ENCODE data around the gene GPR75.
"Not testable (repeated sequence)": the region's sequence is repeated elsewhere in the genome, so short reads cannot be mapped to it uniquely, and the experiment has no call there.

Gene GPR75

GRCh38 chr2:53840580-53840979 lies 19.2 kb downstream of the GPR75 start:
- DNase-seq (ENCODE audit: low read depth) = no peak
- TF ChIP-seq, protein P1, sequence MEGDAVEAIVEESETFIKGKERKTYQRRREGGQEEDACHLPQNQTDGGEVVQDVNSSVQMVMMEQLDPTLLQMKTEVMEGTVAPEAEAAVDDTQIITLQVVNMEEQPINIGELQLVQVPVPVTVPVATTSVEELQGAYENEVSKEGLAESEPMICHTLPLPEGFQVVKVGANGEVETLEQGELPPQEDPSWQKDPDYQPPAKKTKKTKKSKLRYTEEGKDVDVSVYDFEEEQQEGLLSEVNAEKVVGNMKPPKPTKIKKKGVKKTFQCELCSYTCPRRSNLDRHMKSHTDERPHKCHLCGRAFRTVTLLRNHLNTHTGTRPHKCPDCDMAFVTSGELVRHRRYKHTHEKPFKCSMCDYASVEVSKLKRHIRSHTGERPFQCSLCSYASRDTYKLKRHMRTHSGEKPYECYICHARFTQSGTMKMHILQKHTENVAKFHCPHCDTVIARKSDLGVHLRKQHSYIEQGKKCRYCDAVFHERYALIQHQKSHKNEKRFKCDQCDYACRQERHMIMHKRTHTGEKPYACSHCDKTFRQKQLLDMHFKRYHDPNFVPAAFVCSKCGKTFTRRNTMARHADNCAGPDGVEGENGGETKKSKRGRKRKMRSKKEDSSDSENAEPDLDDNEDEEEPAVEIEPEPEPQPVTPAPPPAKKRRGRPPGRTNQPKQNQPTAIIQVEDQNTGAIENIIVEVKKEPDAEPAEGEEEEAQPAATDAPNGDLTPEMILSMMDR (IDR thresholded peaks at IDR 0.05; ENCODE audit: low read length, missing control alignments) = no peak

GRCh38 chr2:53829980-53830290 lies 29.8 kb downstream of the GPR75 start:
- DNase-seq (ENCODE audit: low read depth); H3K4me3 ChIP-seq (replicated peaks; ENCODE audit: low read depth, low read length): not testable (repeated sequence)

More at GRCh38 chr2:53840580-53840979, 19.2 kb downstream of the GPR75 start:
- no peak overlapping the region for H3K4me3 ChIP-seq (replicated peaks; ENCODE audit: low read depth, low read length)

DNA sequence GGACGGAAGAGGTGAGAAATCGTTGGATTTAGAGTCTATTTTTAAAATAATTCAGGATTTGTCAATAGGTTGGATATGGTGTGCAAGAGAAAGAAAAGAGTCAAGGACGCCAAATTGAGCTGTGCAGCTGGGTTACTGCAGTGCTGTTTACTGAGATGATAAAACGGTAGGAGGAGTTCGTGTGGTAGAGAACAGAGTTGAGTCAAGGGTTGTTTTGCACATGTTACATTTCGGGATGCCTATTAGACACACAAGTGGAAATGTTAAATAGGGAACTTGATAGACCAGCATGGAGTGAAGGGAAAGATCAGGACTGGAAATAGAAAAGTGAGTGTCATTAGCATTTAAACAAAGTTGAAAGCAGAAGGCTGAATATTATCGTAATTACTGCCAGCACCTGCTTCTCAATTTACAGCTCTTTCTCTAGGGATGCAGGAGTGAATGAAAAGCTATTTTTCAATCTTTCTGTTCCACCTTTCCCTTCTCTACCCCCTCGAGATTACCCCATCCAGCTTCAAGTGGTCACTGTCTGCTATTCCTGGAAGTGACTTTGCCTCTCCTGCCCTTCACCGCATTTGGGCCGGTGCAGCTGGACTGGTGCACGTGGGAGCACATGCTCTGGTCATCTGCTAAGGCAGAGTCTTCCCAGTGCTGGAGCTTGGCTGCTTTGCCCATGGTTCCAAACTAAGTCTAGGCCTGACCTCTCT lies 30.3 kb downstream of the GPR75 start:
- TF ChIP-seq, protein P1 (IDR thresholded peaks at IDR 0.05; ENCODE audit: low read length, missing control alignments) = no peak
- no peak for DNase-seq (ENCODE audit: low read depth)
- no peak overlapping the region for H3K4me3 ChIP-seq (replicated peaks; ENCODE audit: low read depth, low read length)

DNA sequence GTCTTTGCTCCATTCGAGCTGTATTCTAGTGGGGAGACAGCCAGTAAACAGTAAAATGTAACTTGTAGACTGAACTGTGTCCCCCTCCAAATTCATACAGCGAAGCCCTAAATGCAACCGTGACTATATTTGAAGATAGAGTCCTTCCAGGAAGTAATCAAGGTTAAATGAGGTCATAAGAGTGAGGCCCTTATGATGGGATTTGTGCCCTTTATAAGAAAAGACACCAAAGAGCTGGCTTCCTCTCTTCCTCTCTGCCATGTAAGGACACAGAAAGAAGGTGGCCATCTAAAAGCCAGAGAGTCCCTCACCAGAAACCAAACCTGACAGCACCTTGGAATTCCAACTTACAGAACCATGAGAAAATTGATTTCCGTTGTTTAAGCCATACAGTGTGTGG lies 31.4 kb downstream of the GPR75 start:
- no peak for DNase-seq (ENCODE audit: low read depth)
- H3K4me3 ChIP-seq (replicated peaks; ENCODE audit: low read depth, low read length) = no peak overlapping the region
- TF ChIP-seq, protein P1 (IDR thresholded peaks at IDR 0.05; ENCODE audit: low read length, missing control alignments) = no peak

DNA sequence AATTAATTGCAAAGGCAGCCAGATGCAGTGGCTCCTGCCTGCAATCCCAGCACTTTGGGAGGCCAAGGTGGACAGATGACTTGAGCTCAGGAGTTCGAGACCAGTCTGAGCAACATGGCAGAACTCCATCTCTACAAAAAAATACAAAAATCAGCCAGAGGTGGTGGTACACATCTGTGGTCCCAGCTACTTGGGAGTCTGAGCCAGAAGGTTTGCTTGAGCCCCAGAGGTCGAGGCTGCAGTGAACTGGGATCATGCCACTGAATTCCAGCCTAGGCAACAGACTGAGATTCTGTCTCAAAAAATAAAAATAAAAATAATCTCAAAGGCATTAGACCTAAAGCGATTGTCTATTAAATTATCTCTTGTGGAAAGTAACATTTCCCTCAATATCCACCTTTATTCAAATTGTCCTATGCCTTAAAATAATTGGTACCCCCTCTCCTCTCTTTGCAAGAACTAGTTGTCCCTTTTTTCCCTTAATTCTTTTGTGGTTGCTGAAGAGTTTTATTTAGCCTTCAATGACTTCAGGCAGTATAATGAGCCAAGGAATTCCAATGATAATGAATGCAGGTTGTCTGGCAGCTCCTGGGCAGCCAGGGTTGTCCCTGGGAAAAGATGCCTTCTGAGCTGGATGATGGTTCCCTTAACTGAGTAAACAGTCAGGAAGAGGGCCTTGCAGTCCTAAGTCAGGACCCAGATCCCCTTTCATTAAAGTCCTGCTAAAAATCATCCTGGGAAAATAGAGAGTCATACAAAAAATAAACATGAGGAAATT lies 32.2 kb downstream of the GPR75 start:
- TF ChIP-seq, protein P1 (IDR thresholded peaks at IDR 0.05; ENCODE audit: low read length, missing control alignments) = no peak
- no peak for DNase-seq (ENCODE audit: low read depth)
- H3K4me3 ChIP-seq (replicated peaks; ENCODE audit: low read depth, low read length) = no peak overlapping the region

DNA sequence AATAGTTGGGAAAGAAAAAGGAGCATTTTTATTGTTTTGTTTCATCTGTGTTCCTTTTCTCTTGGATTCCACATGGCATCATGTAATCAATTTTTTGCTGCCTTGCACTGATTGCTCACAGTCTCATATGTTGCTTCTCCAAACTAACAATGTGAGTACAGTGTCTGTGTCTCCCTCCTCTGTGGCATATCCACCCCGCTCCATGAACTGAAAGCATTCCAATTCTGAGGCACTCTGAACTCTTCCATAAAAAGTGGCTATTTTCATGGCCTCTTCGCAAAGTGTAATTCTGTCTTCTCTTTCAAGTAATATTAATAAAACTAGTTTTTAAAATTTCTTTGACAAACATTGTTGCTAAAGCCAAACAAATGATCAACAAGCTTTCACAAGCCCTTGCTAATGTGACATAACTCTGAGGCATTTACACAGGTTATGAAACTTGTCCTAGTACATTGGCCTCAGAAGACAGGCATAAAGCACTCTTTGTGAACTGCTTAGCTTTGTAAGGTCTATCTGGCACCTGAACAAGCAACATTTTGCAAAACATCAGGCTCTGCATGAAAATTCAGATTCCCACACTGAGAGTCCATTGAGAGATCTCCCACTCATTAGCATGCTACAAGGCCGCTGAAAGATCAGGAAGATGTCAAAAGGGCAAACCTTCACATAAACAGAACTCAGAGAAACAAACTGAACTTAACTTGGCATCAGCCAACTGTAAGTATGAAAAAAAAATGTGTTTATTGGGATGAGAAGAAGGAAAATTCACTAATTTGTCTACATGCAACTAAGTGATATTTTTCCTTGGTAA lies 33.0 kb downstream of the GPR75 start:
- H3K4me3 ChIP-seq (replicated peaks; ENCODE audit: low read depth, low read length) = no peak overlapping the region
- TF ChIP-seq, protein P1 (IDR thresholded peaks at IDR 0.05; ENCODE audit: low read length, missing control alignments) = no peak
- peak; percentile 43 for DNase-seq (ENCODE audit: low read depth)

GRCh38 chr2:53826030-53826410 lies 33.7 kb downstream of the GPR75 start:
- DNase-seq (ENCODE audit: low read depth) = no peak
- TF ChIP-seq, protein P1 (IDR thresholded peaks at IDR 0.05; ENCODE audit: low read length, missing control alignments) = no peak
- H3K4me3 ChIP-seq (replicated peaks; ENCODE audit: low read depth, low read length) = no peak overlapping the region

DNA sequence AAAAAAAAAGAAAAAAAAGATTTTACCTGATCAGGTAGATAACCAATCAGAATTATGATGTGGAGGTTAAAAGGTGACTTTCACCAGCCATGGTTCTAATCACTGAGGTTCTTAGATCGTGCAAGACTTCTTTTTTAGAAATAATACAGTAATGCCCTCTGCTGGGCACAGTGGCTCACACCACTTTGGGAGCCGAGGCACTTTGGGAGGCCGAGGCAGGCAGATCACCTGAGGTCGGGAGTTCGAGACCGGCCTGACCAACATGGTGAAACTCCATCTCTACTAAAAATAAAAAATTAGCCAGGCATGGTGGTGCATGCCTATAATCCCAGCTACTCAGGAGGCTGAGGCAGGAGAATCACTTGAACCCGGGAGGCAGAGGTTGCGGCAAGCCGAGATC lies 36.1 kb downstream of the GPR75 start:
- DNase-seq (ENCODE audit: low read depth) = peak; percentile 10
- H3K4me3 ChIP-seq (replicated peaks; ENCODE audit: low read depth, low read length) = not testable (repeated sequence)
